Tibial nerve (tissue), 4 donors: ENCODE measurements around the gene MYO5C. TPM values are rescaled to one million over a fixed set of nuclear protein-coding genes. Genes with fewer than 3 reads are reported as not detected.

Experiments
- DNase-seq, 2 donors: peaks; one replicate each; pipeline ENCODE4 v3.0.0-alpha.2; 2019; ENCODE audit warnings: low spot score in 2 of 2
- H3K27ac ChIP-seq, 4 donors: fragments of 200-600 bp; sonication (generic) in 3 of 4; one replicate each; pipeline ENCODE4 v1.5.1; 2017 to 2019; ENCODE audit warnings: mild to moderate bottlenecking in 1 of 4
- H3K27me3 ChIP-seq, 2 donors: fragments of 200-600 bp; sonication (generic) in 1 of 2; one replicate each; pipeline versions ENCODE4 v1.5.1 to v1.6.0; 2017 to 2019
- H3K36me3 ChIP-seq, 3 donors: fragments of 200-600 bp; sonication (generic); one replicate each; pipeline ENCODE4 v1.5.1; 2018 to 2019
- H3K4me1 ChIP-seq, 4 donors: fragments of 200-600 bp; sonication (generic) in 3 of 4; one replicate each; pipeline ENCODE4 v1.5.1; 2017 to 2019
- H3K4me3 ChIP-seq, 4 donors: fragments of 200-600 bp; sonication (generic) in 3 of 4; one replicate each; pipeline ENCODE4 v1.5.1; 2017 to 2019; ENCODE audit warnings: mild to moderate bottlenecking in 1 of 4, moderate library complexity in 1 of 4
- H3K9me3 ChIP-seq, 4 donors: fragments of 200-600 bp; sonication (generic) in 3 of 4; one replicate each; pipeline ENCODE4 v1.5.1; 2017 to 2019
- EP300 ChIP-seq, 2 donors: sonication (generic); formaldehyde crosslinking; IDR thresholded peaks; one replicate each; pipeline ENCODE4 v1.6.1; 2017; ENCODE audit warnings: antibody characterized with exemption in 2 of 2, mild to moderate bottlenecking in 1 of 2
- POLR2A ChIP-seq, 2 donors: fragments of 450-650 bp; IDR thresholded peaks; one replicate each; pipeline ENCODE4 v1.6.1; 2017; ENCODE audit warnings: antibody characterized with exemption in 2 of 2, mild to moderate bottlenecking in 2 of 2, moderate library complexity in 2 of 2
- WGBS, 2 donors: methylation state at CpG; one replicate each; pipeline ENCODE4 v1.1.5; 2018; 5-methylcytosine and 5-hydroxymethylcytosine counted together
- total RNA-seq, 4 donors: library from RNA; depleted of rRNA; stranded (reverse); fragments of >200 nt; gene quantifications; one replicate each; pipeline ENCODE4 v1.1.0, GENCODE V29; 2016
- TF ChIP-seq, protein P1 (sequence below), 5 experiments: fragments of 200-600 bp in 3 of 5; fragments of 450-650 bp in 2 of 5; sonication (generic) in 3 of 5; IDR thresholded peaks; one replicate each; pipeline ENCODE4 v1.5.1; 2016 to 2019; ENCODE audit warnings: antibody characterized with exemption in 5 of 5, mild to moderate bottlenecking in 3 of 5, moderate library complexity in 2 of 5

MYO5C gene
- total RNA-seq, 4 donors from 2014 or later, result 9.8 to 39.3 (median 12.6) TPM

DNA sequence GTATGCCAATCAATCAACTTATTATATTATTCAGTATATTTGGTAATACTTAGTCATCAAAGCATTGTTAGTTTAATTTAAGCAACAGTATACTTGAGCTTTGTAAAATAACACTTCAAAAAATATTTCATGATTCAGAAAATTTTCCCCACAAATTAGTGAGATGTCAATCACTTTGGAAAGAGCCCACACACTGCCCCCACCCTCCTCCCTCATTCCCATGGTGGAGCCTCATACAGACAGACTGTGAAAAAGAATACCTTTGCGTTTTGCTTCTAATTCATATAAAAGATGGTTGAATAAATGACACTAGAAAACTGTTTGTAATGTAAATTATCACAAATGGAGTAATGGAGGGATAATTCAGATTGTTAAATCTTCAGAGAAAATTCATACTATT lies 43.3 kb upstream of the MYO5C start:
- Histone ChIP-seq H3K36me3 (peaks cover 0 to 34% (median 0%) of the 10 kb centered on the region in 3 donors), H3K4me3 (no peak overlapping the region), H3K4me1 (peaks cover 0 to 7% (median 0%) of the 10 kb centered on the region in 4 donors), H3K9me3 (no peaks in the 10 kb centered on the region), H3K27me3 (no peaks in the 10 kb centered on the region), H3K27ac (no peak overlapping the region)
- 90% methylated on average over 1 of the region's 1 CpG for WGBS, 2 donors
- no peak for DNase-seq
- TF ChIP-seq POLR2A (IDR thresholded peaks at IDR 0.05), result no peak

DNA sequence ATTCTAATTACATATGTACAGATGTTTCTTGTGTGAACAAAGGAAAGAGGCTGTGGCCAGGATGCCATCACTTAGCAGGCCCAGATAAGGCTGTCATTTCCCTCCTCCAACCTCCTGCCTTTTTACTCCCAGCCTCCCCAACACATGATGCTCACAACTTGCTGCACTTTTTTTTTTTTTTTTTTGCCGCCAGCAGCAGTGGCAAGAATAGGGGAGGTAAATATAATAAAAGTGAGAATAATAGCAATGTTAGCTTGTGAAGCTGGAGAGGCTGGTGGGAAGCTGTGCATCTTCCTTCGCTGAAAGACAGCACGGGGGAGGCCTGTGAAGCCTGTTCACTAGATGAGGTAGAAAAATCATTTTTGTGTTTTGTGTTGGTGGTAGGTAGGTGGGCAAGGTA lies 42.5 kb upstream of the MYO5C start:
- Histone ChIP-seq H3K36me3 (peaks cover 0 to 33% (median 0%) of the 10 kb centered on the region in 3 donors), H3K4me1 (peaks cover 0 to 7% (median 0%) of the 10 kb centered on the region in 4 donors), H3K27me3 (no peaks in the 10 kb centered on the region), H3K4me3 (no peak overlapping the region), H3K9me3 (no peaks in the 10 kb centered on the region), H3K27ac (peak overlapping the region in 1 of 4 donors; percentile 66)
- TF ChIP-seq, protein P1, sequence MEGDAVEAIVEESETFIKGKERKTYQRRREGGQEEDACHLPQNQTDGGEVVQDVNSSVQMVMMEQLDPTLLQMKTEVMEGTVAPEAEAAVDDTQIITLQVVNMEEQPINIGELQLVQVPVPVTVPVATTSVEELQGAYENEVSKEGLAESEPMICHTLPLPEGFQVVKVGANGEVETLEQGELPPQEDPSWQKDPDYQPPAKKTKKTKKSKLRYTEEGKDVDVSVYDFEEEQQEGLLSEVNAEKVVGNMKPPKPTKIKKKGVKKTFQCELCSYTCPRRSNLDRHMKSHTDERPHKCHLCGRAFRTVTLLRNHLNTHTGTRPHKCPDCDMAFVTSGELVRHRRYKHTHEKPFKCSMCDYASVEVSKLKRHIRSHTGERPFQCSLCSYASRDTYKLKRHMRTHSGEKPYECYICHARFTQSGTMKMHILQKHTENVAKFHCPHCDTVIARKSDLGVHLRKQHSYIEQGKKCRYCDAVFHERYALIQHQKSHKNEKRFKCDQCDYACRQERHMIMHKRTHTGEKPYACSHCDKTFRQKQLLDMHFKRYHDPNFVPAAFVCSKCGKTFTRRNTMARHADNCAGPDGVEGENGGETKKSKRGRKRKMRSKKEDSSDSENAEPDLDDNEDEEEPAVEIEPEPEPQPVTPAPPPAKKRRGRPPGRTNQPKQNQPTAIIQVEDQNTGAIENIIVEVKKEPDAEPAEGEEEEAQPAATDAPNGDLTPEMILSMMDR (IDR thresholded peaks at IDR 0.05), result no peak
- no peak for TF ChIP-seq EP300 (IDR thresholded peaks at IDR 0.05)
- no peak for TF ChIP-seq POLR2A (IDR thresholded peaks at IDR 0.05)
- DNase-seq, result no peak
- WGBS, 2 donors, result 87 to 92% methylated on average over 3 of the region's 3 CpGs

DNA sequence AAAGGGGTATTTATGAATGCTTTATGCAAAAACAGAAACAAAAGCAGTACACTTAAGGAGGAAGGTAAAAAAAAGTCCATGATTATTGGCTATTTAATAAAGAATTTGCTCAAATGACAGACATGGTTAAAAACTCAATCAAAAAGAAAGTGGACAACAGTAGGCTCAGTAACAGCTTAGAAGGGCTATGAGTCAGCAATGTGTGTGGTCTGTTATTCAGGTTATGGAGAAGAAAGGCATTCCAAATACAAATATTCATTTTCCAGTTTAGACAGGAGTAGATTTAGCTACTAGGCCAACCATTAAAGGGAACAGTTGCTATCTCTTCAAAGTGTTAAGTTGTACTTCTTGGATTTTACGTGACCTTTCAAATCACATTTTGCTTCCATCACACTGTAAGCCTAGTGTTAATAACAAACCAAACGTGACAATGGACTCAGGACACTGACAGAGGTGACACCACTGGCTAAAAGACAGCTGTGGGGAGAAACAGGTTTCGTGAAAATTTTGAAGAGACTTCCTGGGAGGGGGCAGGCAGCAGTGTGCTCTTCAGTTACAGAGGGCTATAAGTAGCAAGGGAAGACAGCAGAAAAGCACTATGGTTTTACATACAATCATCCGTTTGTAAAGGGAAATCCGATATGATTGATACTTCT lies 41.7 kb upstream of the MYO5C start:
- TF ChIP-seq POLR2A (IDR thresholded peaks at IDR 0.05), result no peak
- no peak for TF ChIP-seq EP300 (IDR thresholded peaks at IDR 0.05)
- TF ChIP-seq, protein P1 (IDR thresholded peaks at IDR 0.05), result no peak
- H3K9me3 ChIP-seq, result no peaks in the 10 kb centered on the region
- H3K27ac ChIP-seq, result peak overlapping the region in 2 of 4 donors; percentile 30 to 66
- DNase-seq, result no peak
- H3K27me3 ChIP-seq, result no peaks in the 10 kb centered on the region
- H3K4me3 ChIP-seq, result no peak overlapping the region
- 58 to 66% methylated on average over 5 of the region's 5 CpGs for WGBS, 2 donors
- H3K36me3 ChIP-seq, result peaks cover 0 to 26% (median 0%) of the 10 kb centered on the region in 3 donors
- H3K4me1 ChIP-seq, result peaks cover 0 to 7% (median 0%) of the 10 kb centered on the region in 4 donors

DNA sequence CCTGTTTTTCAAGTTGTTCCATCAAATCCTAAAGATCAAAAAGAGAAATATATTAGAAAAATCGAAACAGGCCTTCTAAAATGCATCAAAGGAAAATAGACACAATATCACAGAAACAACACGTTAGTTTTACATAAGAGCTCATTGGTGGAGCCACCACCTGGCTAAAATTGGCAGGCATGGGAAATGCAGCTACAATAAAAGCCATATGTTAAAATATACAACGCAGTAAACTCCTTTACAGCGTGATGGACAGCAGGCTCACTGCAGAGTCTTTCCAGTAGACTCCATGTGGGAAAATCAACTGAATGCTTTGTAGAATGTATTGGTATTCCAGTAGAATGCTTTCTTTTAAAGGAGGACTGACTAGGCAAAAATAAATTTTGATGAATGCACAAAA lies 40.9 kb upstream of the MYO5C start:
- 61 to 68% methylated on average over 4 of the region's 4 CpGs for WGBS, 2 donors
- TF ChIP-seq, protein P1 (IDR thresholded peaks at IDR 0.05), result no peak
- no peak for TF ChIP-seq POLR2A (IDR thresholded peaks at IDR 0.05)
- TF ChIP-seq EP300 (IDR thresholded peaks at IDR 0.05), result no peak
- H3K4me1 ChIP-seq, result peaks cover 0 to 7% (median 0%) of the 10 kb centered on the region in 4 donors
- H3K27ac ChIP-seq, result no peak overlapping the region
- no peak overlapping the region for H3K4me3 ChIP-seq
- no peaks in the 10 kb centered on the region for H3K9me3 ChIP-seq
- no peaks in the 10 kb centered on the region for H3K27me3 ChIP-seq
- peaks cover 0 to 20% (median 0%) of the 10 kb centered on the region in 3 donors for H3K36me3 ChIP-seq
- DNase-seq, result no peak

DNA sequence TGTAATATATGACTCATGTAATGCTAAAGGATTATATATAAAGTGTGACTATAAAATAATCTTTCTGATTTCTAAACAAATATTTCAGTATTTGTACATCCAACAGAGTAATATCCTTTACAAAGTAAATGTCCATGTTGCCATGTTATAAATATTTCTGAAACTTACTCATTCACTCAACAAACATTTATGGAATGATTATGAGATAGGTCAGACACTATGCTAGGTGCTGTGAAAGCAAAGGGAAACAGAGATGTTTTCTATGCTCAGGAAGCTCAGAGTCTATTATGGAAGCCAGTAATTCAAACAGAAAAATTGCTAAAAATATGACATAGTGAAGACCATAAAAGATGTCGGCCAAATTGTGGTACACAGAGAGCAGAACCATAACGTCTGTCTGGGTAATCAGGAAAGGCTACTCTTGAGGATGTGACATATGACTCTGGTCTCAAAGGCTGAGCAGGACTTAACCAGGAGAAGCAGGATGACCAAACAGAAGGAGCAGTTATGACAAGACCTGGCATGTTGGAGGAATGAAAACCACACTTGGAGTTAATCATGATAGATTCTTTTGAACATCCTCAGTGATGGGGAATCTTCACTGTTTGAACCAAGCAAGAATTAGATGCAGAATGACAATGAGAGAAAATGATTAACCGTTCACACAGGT lies 39.0 kb upstream of the MYO5C start:
- H3K4me1 ChIP-seq, result peaks cover 0 to 7% (median 0%) of the 10 kb centered on the region in 4 donors
- DNase-seq, result no peak
- H3K9me3 ChIP-seq, result no peaks in the 10 kb centered on the region
- TF ChIP-seq, protein P1 (IDR thresholded peaks at IDR 0.05), result no peak
- no peak for TF ChIP-seq POLR2A (IDR thresholded peaks at IDR 0.05)
- no peak for TF ChIP-seq EP300 (IDR thresholded peaks at IDR 0.05)
- no peaks in the 10 kb centered on the region for H3K27me3 ChIP-seq
- no peak overlapping the region for H3K4me3 ChIP-seq
- 84 to 90% methylated on average over 3 of the region's 3 CpGs for WGBS, 2 donors
- H3K36me3 ChIP-seq, result peaks cover 0 to 16% (median 0%) of the 10 kb centered on the region in 3 donors
- no peak overlapping the region for H3K27ac ChIP-seq
